ENCODE results near the gene MTMR8.

The MTMR8 gene

GRCh38 chrX:64306712-64307111 lies 88.5 kb downstream of the MTMR8 start:
- no peak for DNase-seq

- DNase-seq, result no peak
Measured at GRCh38 chrX:64291123-64291522, 104.1 kb downstream of the MTMR8 start.

- no peak for DNase-seq
Measured at GRCh38 chrX:64265265-64265664, 130.0 kb downstream of the MTMR8 start.

GRCh38 chrX:64230123-64230970 lies 164.9 kb downstream of the MTMR8 start, which contains the start of gene ASB12:
Gene ASB12 (minus strand): TSS chrX:64230607. CDS start chrX:64225650, 4,957 bp downstream.
- no peak for DNase-seq

- no peak for DNase-seq
Measured at GRCh38 chrX:64229154-64229553, 166.1 kb downstream of the MTMR8 start.
